Right lung (tissue), 5 donors: ENCODE measurements around the gene DAB1. TPM values are rescaled to one million over a fixed set of nuclear protein-coding genes. Genes with fewer than 3 reads are reported as not detected.

Source experiments
- DNase-seq, 2 donors: peaks; one replicate each; pipeline ENCODE4 v3.0.0-alpha.2; 2013
- polyA plus RNA-seq, 5 donors: library from polyadenylated mRNA; unstranded; fragments of 120-200 nt; gene quantifications; one replicate each; pipeline versions ENCODE4 v1.2.1 to v1.2.3, GENCODE V29; 2013; ENCODE audit warnings: inconsistent platforms in 1 of 5, low replicate concordance in 1 of 5; ENCODE audit not compliant: insufficient read length in 5 of 5, insufficient read depth in 1 of 5

DAB1 gene
- polyA plus RNA-seq, 5 donors = 0.72 to 1.5 (median 0.87) TPM

GRCh38 chr1:57164584-57164983, 259.3 kb downstream of the DAB1 start:
- DNase-seq = no peak

DNA sequence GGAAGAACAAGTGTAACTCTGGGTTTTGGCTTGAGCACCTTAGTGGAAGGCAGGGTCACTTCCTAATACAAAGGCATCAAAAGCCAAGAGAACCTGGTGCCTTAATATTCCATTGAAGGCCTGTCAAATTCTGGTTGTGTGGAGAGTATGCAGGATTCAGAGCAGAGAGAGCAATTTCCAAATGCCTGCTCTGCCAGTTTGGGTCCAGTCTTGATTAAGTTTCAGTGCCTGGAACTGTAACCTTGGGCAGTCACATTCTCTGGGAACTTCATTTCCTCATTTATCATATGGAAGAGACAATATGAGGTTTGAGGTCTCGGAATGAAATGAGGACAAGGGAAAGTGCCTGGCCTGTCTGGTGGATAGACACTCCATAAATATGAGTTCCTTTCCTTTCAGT, 260.1 kb downstream of the DAB1 start:
- DNase-seq = no peak

GRCh38 chr1:57163325-57163724, 260.5 kb downstream of the DAB1 start:
- DNase-seq = no peak

GRCh38 chr1:57162607-57163261, 261.1 kb downstream of the DAB1 start:
- no peak for DNase-seq

GRCh38 chr1:57160594-57160993, 263.3 kb downstream of the DAB1 start:
- DNase-seq = no peak

- no peak for DNase-seq
These were observed 265.3 kb downstream of the DAB1 start for GRCh38 chr1:57158604-57158998.

GRCh38 chr1:57157818-57158603, 265.8 kb downstream of the DAB1 start:
- no peak for DNase-seq

GRCh38 chr1:57156907-57157306, 267.0 kb downstream of the DAB1 start:
- no peak for DNase-seq

DNA sequence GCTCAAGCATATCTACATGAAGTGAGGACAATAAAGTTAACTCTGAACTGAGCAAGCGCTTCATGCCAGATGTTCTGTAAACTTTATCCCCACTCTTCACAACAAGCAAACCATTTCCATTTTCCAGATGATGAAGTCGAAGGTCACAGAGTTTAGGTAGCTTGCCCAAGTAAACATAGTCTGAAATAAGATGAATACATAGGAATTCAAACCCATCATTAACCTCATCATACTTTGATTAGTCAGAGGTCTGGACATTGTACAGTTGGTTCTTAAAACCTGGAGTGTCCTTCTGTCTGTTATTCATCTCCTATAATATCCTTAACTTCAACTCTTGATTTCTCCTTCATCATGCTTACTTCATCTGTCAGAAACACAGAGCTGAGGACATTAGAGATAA, 277.8 kb downstream of the DAB1 start:
- DNase-seq = no peak

GRCh38 chr1:57142999-57143398, 280.9 kb downstream of the DAB1 start:
- DNase-seq = no peak

- DNase-seq = no peak
These were observed 281.7 kb downstream of the DAB1 start for GRCh38 chr1:57142169-57142568.

- DNase-seq = no peak
These were observed 285.3 kb downstream of the DAB1 start for GRCh38 chr1:57138432-57139078.

GRCh38 chr1:57137980-57138379, 285.9 kb downstream of the DAB1 start:
- no peak for DNase-seq

GRCh38 chr1:57134803-57135202, 289.1 kb downstream of the DAB1 start:
- no peak for DNase-seq

DNA sequence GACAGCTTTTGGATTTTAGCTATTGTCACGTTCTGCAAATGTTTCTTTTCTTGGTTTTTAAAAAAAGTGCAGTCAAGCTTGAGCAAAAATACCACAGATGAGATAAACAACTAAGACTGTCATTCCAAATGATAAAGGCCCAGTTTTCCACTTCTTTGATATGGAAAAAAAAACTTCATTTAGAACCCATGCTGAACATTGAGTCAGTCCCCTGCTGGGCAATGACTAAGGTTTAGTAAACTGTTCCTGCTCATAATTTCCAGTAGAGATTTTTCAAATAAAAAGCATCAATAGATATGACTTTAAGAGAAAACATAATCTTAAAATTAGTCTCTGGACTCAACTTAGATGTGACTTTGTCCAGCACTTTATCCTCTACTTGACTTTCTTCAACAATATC, 290.2 kb downstream of the DAB1 start:
- DNase-seq = no peak

DNA sequence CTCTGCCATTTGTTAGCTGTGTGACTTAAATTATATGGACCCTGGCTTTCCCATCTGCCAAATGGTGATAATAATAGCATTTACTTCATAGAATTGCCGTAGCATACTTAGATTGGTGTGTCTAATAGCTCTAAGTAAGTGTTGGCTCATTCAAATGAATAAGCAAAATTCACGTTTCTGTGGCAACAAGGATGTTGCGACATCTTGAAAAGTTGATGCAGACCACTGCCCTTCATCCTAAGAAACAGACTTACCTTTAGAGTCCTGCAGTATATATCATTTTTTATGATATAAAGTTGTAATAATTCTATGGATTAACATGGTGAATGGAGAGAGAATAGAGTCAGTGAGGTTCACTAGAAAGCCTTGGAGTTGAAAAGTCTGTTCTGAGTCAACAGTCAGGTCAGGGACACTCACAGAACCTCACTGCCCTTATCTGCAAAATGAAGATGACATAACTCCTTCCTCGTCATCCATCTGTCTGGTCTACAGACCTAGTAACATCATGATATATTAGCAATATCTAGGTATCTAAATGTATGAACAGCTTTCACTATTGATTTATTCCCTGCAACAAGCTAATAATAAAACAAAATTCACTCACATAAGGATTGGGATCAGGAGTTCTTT, 290.8 kb downstream of the DAB1 start:
- no peak for DNase-seq

GRCh38 chr1:57131701-57132394, 292.0 kb downstream of the DAB1 start:
- DNase-seq = no peak

DNA sequence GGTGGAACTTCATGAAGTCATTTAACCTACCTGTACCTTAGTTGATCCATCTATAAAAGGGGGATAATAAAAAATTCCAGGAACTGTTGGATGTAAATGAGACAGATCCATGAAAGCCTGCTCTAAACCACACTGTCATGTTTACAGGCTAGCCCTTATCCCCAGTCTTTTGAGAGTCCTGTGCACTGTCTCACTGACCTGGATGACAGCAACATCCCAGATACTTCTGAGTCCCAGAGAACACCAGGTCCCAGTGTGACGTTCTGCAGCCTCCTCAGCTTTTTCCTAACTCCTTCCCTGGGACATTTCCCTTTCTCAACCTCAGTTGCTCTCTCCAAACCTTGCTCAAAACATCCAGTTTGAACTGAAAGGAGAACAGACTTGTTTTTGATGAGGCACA, 292.6 kb downstream of the DAB1 start:
- no peak for DNase-seq

DNA sequence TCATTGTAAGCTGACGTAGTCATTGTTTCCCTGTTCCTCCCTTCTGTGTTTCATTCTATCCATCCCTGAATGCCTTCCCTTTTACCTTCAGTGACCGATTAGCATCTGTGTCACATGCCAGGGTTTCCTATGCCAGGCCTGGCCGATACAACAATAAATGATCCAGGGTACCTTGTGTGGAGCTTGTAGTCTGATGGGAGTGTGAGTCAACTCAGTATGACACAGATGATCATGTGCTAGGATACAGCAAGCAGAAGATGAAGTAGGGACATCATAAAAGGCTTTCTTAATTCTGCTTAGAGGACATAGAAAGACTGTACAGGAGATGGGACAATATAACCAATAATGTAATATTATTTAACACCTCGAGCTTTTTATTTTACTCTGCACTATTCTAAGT, 294.0 kb downstream of the DAB1 start:
- DNase-seq = no peak

GRCh38 chr1:57127976-57128375, 295.9 kb downstream of the DAB1 start:
- no peak for DNase-seq

DNA sequence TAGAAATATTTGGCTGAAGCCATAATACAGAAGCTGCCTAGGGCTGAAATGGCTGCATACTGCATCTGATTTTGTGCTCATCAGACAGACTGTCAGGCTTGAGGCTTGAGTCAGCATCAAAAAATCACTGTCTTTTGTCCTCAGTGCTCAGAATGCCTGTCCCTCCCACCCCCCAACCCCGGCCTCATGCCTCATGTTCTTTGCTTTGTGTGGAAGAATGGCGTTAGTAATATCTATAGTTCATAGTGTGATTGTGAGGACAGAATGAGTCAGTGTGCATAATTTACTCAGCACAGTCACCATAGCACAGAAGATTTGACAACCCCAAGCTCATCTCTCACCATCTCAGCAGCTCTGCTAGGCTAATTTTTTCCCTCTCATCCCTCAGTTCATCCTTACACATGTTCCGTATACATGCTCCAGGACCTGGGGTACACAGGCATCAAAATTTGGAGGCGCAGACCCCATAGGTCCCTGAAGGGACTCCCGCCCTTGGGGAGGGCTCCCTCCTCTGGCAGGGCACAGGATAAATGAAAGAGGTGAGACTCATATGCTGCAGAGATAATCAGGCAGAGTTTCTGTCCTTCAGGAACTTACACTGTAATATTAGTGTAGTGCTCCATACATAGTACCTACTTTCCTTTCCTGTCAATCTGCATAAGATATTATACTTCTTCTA, 299.0 kb downstream of the DAB1 start:
- no peak for DNase-seq
